Fibroblast of lung (primary cell): ENCODE data around the gene P4HTM. TPM values are rescaled to one million over a fixed set of nuclear protein-coding genes. Genes with fewer than 3 reads are reported as not detected.

Source experiments
- DNase-seq, 2 donors: peaks; one replicate each; pipeline versions ENCODE4 v3.0.0 to v3.0.0-alpha.2; 2010; ENCODE audit warnings: low read depth in 2 of 2
- H2AFZ ChIP-seq: 2 replicates; pipeline ENCODE4 v1.5.1; 2012; ENCODE audit warnings: low read length, control low read depth, inconsistent platforms
- H3K27ac ChIP-seq: 2 replicates; pipeline ENCODE4 v1.5.1; 2011; ENCODE audit warnings: low read length, control low read depth; ENCODE audit not compliant: insufficient read depth
- H3K27me3 ChIP-seq: 2 replicates; pipeline ENCODE4 v1.5.1; 2011; ENCODE audit warnings: mild to moderate bottlenecking, low read length; ENCODE audit not compliant: control insufficient read depth, insufficient read depth
- H3K36me3 ChIP-seq: 2 replicates; pipeline ENCODE4 v1.5.1; 2011; ENCODE audit warnings: low read length; ENCODE audit not compliant: control insufficient read depth, insufficient read depth
- H3K4me1 ChIP-seq: 2 replicates; pipeline ENCODE4 v1.5.1; 2011; ENCODE audit warnings: low read length; ENCODE audit not compliant: control insufficient read depth, insufficient read depth; ENCODE audit errors: extremely low read depth
- H3K4me2 ChIP-seq: 2 replicates; pipeline ENCODE4 v1.5.1; 2011; ENCODE audit warnings: low read length, control low read depth; ENCODE audit not compliant: insufficient read depth; ENCODE audit errors: extremely low read depth
- H3K4me3 ChIP-seq, 4 experiments: fragments of 200-600 bp in 1 of 4; sonication (generic) in 1 of 4; replicated peaks in 1 of 4; 2 replicates each; pipeline ENCODE4 v1.5.1; 2011 to 2016; ENCODE audit warnings: low read length in 4 of 4, low read depth in 3 of 4, mild to moderate bottlenecking in 3 of 4, control low read depth in 2 of 4, inconsistent platforms in 1 of 4, mixed read lengths in 1 of 4; ENCODE audit not compliant: insufficient read depth in 1 of 4; ENCODE audit errors: control extremely low read depth in 1 of 4
- H3K79me2 ChIP-seq: 2 replicates; pipeline ENCODE4 v1.5.1; 2012; ENCODE audit warnings: mild to moderate bottlenecking, low read length, inconsistent platforms; ENCODE audit not compliant: control insufficient read depth, insufficient read depth
- H3K9ac ChIP-seq: 2 replicates; pipeline ENCODE4 v1.5.1; 2011; ENCODE audit warnings: mild to moderate bottlenecking, low read length, control low read depth; ENCODE audit not compliant: insufficient read depth
- H3K9me3 ChIP-seq: 2 replicates; pipeline ENCODE4 v1.5.1; 2012; ENCODE audit warnings: low read depth, low read length; ENCODE audit not compliant: control insufficient read depth, insufficient read depth
- H4K20me1 ChIP-seq: 2 replicates; pipeline ENCODE4 v1.5.1; 2011; ENCODE audit warnings: low read length; ENCODE audit not compliant: control insufficient read depth, insufficient read depth; ENCODE audit errors: extremely low read depth
- CTCF ChIP-seq, 2 donors: IDR thresholded peaks in 1 of 2; conservative IDR thresholded peaks in 1 of 2; 1 replicate in 1 of 2; 2 replicates in 1 of 2; pipeline ENCODE4 v1.5.1; 2011 to 2012; ENCODE audit warnings: low read length in 2 of 2, control low read depth in 1 of 2, inconsistent platforms in 1 of 2, low read depth in 1 of 2, mild to moderate bottlenecking in 1 of 2
- EZH2 ChIP-seq: IDR thresholded peaks from 2 replicates; pipeline ENCODE4 v1.5.1; 2012; ENCODE audit warnings: low read length, control low read depth, mild to moderate bottlenecking; ENCODE audit errors: missing control alignments
- polyA plus RNA-seq, 2 donors: library from polyadenylated mRNA; depleted of rRNA in 1 of 2; stranded (reverse) in 1 of 2; unstranded in 1 of 2; fragments of >200 nt; gene quantifications; 2 replicates each; pipeline ENCODE4 v1.2.1, GENCODE V29; 2011 to 2012; ENCODE audit warnings: missing spikeins in 1 of 2
- total RNA-seq: library from RNA; depleted of rRNA; stranded (reverse); fragments of >200 nt; gene quantifications from 2 replicates; pipeline ENCODE4 v1.2.1, GENCODE V29; 2014

The P4HTM gene
- total and polyA plus RNA-seq, 2 donors (not counting 1 experiment from before 2014, with no cell fraction given) = 16.2 to 46.7 TPM

DNA sequence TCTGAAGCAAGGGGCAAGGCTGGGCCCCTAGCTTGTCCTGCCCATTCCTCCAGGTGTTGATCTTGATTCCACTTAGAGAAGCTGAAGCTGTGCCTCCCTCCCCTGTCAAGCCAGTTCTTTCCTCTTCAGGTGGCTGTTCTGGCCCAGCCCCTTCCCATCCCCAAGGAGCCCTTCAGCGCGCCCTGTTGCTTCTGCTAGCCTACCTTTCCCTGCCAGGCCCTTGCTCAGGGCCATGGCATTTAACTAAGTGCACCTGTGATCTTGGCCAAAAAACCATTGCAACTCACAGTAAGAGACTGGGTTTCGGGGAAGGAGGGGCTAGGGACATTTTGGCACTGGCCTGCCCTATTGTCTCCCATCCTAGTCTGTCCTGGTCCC, 15.3 kb downstream of the P4HTM start:
- H3K4me3 ChIP-seq = no peak overlapping the region
- H3K79me2 ChIP-seq = peaks cover 16% of the 10 kb centered on the region
- no peak overlapping the region for H3K4me2 ChIP-seq
- H2AFZ ChIP-seq = no peak overlapping the region
- peaks cover 4% of the 10 kb centered on the region for H3K4me1 ChIP-seq
- no peak overlapping the region for H3K27ac ChIP-seq
- no peaks in the 10 kb centered on the region for H3K27me3 ChIP-seq
- TF ChIP-seq EZH2 (no peak), CTCF (conservative IDR thresholded peaks at IDR 0.05 in 1 of 2, IDR thresholded peaks at IDR 0.05 in 1 of 2; ENCODE audit: low read depth in 1 of 2, low read length in 2 of 2) (no peak)
- peaks cover 3% of the 10 kb centered on the region for H3K36me3 ChIP-seq
- no peak for DNase-seq
- H3K9me3 ChIP-seq = no peaks in the 10 kb centered on the region
- no peaks in the 10 kb centered on the region for H4K20me1 ChIP-seq
- H3K9ac ChIP-seq = no peak overlapping the region

GRCh38 chr3:49005998-49006397, 16.0 kb downstream of the P4HTM start:
- peaks cover 3% of the 10 kb centered on the region for H3K36me3 ChIP-seq
- no peak overlapping the region for H3K9ac ChIP-seq
- H2AFZ ChIP-seq = no peak overlapping the region
- no peaks in the 10 kb centered on the region for H4K20me1 ChIP-seq
- H3K79me2 ChIP-seq = peaks cover 16% of the 10 kb centered on the region
- H3K4me2 ChIP-seq = peak overlapping the region; percentile 73
- H3K27me3 ChIP-seq = no peaks in the 10 kb centered on the region
- H3K9me3 ChIP-seq = no peaks in the 10 kb centered on the region
- peak overlapping the region in 2 of 4 experiments; percentile 82 to 84 for H3K4me3 ChIP-seq
- peak overlapping the region; percentile 85 for H3K27ac ChIP-seq
- H3K4me1 ChIP-seq = peaks cover 4% of the 10 kb centered on the region
- no peak for DNase-seq
- TF ChIP-seq EZH2 (no peak), CTCF (conservative IDR thresholded peaks at IDR 0.05 in 1 of 2, IDR thresholded peaks at IDR 0.05 in 1 of 2; ENCODE audit: low read depth in 1 of 2, low read length in 2 of 2) (no peak)

DNA sequence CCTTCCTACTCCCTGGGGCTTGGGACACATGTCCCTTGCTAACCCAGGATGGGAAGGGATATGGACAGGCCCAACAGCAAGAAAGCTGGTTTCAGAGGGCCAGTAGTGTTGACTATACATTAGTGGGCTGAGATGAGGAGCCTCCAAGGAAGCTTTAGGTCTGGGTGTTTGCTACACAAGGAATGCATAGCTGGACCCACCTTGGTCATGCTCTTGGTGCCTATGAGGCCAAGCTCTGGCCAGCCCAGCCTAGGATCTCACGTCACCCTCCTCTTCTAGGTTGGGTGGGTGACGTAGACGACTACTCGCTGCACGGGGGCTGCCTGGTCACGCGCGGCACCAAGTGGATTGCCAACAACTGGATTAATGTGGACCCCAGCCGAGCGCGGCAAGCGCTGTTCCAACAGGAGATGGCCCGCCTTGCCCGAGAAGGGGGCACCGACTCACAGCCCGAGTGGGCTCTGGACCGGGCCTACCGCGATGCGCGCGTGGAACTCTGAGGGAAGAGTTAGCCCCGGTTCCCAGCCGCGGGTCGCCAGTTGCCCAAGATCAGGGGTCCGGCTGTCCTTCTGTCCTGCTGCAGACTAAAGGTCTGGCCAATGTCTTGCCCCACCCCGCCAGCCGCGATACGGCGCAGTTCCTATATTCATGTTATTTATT, 16.5 kb downstream of the P4HTM start:
- peak; percentile 60 to 72 for DNase-seq
- H3K79me2 ChIP-seq = peaks cover 21% of the 10 kb centered on the region
- peak overlapping the region; percentile 71 for H3K9ac ChIP-seq
- H4K20me1 ChIP-seq = no peaks in the 10 kb centered on the region
- no peaks in the 10 kb centered on the region for H3K9me3 ChIP-seq
- TF ChIP-seq EZH2 (no peak), CTCF (conservative IDR thresholded peaks at IDR 0.05 in 1 of 2, IDR thresholded peaks at IDR 0.05 in 1 of 2; ENCODE audit: low read depth in 1 of 2, low read length in 2 of 2) (no peak)
- H3K4me3 ChIP-seq = peak overlapping the region; percentile 51 to 84 (median 72)
- H3K36me3 ChIP-seq = peaks cover 5% of the 10 kb centered on the region
- peaks cover 4% of the 10 kb centered on the region for H3K4me1 ChIP-seq
- H2AFZ ChIP-seq = no peak overlapping the region
- H3K27ac ChIP-seq = peak overlapping the region; percentile 85
- H3K4me2 ChIP-seq = peak overlapping the region; percentile 73
- H3K27me3 ChIP-seq = no peaks in the 10 kb centered on the region
